Activated naive CD4-positive, alpha-beta T cell treated with anti-CD3 and anti-CD28 coated beads for 36 hours (primary cell): ENCODE data around the gene ADAM12. TPM values are rescaled to one million over a fixed set of nuclear protein-coding genes. Genes with fewer than 3 reads are reported as not detected.

Experiments used
- CTCF ChIA-PET: fragments of 350-600 bp; sonication (Branson Sonifier 250); formaldehyde crosslinking; loops from one replicate; lab custom pipeline; 2021; ENCODE audit warnings: antibody characterized with exemption; lab: Charles Lee
- DNase-seq: peaks from one replicate; pipeline ENCODE4 v3.0.0-alpha.2; 2020
- H3K27ac Mint-ChIP-seq: one replicate; pipeline ENCODE4 v1.8.0; 2021; ENCODE audit warnings: mild to moderate bottlenecking, mixed read lengths
- H3K27me3 Mint-ChIP-seq: one replicate; pipeline ENCODE4 v1.8.0; 2021; ENCODE audit warnings: low read depth, mixed read lengths
- H3K36me3 Mint-ChIP-seq: one replicate; pipeline ENCODE4 v1.8.0; 2021; ENCODE audit warnings: low read depth, mixed read lengths
- H3K4me1 Mint-ChIP-seq: one replicate; pipeline ENCODE4 v1.8.0; 2021; ENCODE audit warnings: low read depth, mixed read lengths
- H3K4me3 Mint-ChIP-seq: one replicate; pipeline ENCODE4 v1.8.0; 2021; ENCODE audit warnings: mild to moderate bottlenecking, moderate library complexity, mixed read lengths
- H3K9me3 Mint-ChIP-seq: one replicate; pipeline ENCODE4 v1.8.0; 2021; ENCODE audit warnings: mixed read lengths
- intact Hi-C: fragments of 100-400 bp; cut with micrococcal nuclease; formaldehyde crosslinking; loops from one replicate; pipeline ENCODE4 v1.15.1; 2023
- total RNA-seq, 2 experiments: library from RNA; stranded (reverse); gene quantifications; one replicate each; pipeline ENCODE4 v1.2.3, GENCODE V29; 2021

ADAM12 gene
- not detected for total RNA-seq

DNA sequence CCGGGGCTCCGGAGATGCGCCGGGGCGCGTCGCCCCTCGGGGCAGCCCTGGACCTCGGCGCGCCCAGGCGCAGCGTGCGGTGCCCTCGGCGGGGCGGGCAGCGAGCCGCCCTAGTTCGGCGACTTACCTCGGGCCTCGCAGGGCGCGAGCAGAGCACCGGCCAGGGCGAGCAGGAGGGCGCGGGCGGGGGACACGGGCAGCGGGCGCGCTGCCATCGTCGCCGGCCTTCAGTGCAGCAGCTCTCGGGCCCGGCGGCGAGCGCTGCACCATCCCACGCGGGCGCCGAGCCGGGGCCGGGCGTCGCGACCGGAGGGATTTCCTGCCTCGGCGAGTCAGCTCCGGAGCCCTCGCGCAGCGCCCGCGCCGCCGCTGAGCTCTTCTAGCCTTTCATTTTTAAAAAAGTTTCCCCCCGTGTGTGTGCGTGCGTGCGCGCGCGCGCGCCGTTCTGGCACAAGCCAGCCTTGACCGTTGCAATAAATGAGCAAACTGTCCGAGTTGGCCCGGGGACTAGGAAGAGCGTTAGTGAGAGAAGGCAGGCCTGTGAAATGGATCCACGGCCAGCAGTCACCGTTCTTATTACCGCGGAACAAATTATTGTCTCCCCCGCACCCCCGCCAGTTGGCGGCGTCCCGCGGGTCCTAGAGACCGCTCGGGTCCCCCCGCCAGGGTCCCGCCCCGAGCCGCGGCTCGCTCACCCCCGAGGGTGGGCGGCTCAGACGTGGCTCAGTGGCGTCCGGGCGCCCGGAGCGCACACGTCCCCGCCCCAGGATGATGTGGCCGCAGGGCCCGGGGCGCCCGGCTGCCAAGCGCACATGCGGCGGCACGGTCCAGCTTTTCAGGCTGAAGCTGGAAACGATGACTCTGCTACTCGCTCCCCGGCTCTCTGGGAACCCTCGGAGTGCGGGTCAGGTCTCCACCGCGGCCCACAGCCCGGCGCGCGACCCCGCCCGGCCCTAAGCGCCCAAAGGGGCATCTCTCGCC, at the start of gene ADAM12:
TSS of gene ADAM12 (minus strand) at position 547 of the 981 bp plus-strand sequence. CDS start at position 215, 332 bp downstream.
- Mint-ChIP-seq H3K36me3 (peaks cover 1% of the 10 kb centered on the region), H3K27me3 (peaks cover 48% of the 10 kb centered on the region), H3K4me1 (peaks cover 5% of the 10 kb centered on the region), H3K4me3 (no peak within 1 kb of the TSS), H3K27ac (no peak within 1 kb of the TSS), H3K9me3 (peaks cover 3% of the 10 kb centered on the region)
- intact Hi-C loops: loop anchor here (1.0 kb wide), 1 partner anchor 406 kb away; no protein-coding TSS in a partner anchor
- CTCF ChIA-PET: no interaction called here
- no peak for DNase-seq

DNA sequence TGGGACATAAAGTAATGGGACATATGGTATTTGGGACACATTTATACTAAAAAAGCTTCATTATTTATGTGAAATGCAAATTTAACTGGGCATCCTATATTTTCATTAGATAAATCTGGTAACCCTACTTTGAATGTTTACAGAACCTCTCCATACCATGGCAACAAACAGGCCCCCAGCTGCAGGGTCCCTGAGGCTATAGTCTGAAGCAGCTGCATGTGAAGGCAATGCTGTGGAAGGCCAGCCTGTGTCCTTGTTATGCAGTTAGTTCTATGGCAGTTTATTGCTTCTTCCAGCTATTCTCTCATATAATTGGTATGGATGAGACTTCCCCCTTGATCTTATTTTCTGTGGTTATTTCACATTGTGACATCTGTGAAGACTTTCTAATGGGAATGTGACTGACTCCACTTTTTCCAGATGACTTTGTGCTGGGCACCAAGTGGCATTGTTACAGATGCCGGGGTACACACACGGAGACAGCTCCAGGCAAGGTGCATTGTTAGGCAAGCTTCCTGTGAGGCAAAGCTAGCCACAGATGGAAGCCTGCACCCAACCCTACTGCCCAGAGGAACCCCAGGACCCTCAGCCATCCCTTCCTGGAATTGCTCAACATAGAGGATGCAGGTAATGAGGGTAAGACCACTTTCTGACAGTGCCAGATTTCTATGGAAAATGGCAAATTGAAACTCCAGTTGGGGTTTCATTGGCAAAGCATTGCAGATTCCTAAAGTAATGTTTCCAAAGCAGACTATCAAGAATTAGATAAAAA, 49.5 kb upstream of the ADAM12 start:
- no peaks in the 10 kb centered on the region for H3K4me1 Mint-ChIP-seq
- no peak overlapping the region for H3K4me3 Mint-ChIP-seq
- DNase-seq: no peak
- no peaks in the 10 kb centered on the region for H3K9me3 Mint-ChIP-seq
- no peak overlapping the region for H3K27ac Mint-ChIP-seq
- CTCF ChIA-PET: no interaction called here
- H3K27me3 Mint-ChIP-seq: peaks cover 3% of the 10 kb centered on the region
- no peaks in the 10 kb centered on the region for H3K36me3 Mint-ChIP-seq
- intact Hi-C loops: no loop called here

DNA sequence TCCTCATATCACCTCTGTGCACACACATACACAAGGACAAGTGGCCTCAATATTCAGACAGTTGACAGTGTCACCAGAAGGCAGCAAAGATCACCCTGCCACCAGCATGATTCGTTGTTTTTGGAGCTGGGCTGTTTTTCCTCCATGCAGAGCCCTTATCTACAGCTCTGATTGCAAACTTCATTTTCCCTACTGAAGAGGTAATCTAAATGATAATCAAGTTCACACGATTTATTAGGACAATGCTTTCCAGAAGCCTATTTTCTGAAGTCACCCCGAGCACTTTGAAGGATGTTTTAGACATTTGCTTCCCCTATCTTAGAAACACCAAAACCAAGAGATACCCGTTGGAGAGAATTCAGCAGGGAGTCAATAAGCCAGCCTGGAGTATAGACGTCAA, 46.0 kb upstream of the ADAM12 start:
- Mint-ChIP-seq H3K27me3 (peaks cover 3% of the 10 kb centered on the region), H3K36me3 (no peaks in the 10 kb centered on the region), H3K27ac (no peak overlapping the region), H3K9me3 (no peaks in the 10 kb centered on the region), H3K4me3 (no peak overlapping the region), H3K4me1 (no peaks in the 10 kb centered on the region)
- CTCF ChIA-PET: no interaction called here
- DNase-seq: no peak
- intact Hi-C loops: no loop called here

DNA sequence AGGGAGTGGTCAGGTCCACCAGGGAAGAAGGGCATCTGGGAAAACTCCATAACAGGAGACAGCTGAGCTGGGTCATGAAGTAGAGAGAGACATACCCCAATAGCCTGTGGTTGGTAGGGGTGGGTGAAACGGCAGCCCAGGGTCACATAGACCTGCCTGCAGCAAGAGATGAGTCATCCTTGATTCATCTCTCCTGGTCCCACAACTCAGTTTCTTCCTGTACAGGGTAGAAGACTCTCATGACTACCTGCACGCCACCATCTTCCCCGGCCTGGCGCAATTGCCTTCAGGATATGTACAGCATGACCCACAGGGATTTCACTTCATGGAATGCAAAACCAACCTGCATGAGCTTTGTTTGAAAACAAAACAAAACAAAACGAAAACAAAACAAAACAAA, 45.1 kb upstream of the ADAM12 start:
- no peak overlapping the region for H3K4me3 Mint-ChIP-seq
- intact Hi-C loops: no loop called here
- no peak overlapping the region for H3K27ac Mint-ChIP-seq
- H3K4me1 Mint-ChIP-seq: no peaks in the 10 kb centered on the region
- no peak for DNase-seq
- no peaks in the 10 kb centered on the region for H3K36me3 Mint-ChIP-seq
- CTCF ChIA-PET: no interaction called here
- H3K9me3 Mint-ChIP-seq: no peaks in the 10 kb centered on the region
- peaks cover 3% of the 10 kb centered on the region for H3K27me3 Mint-ChIP-seq

GRCh38 chr10:126432507-126432906, 44.2 kb upstream of the ADAM12 start:
- CTCF ChIA-PET: no interaction called here
- Mint-ChIP-seq H3K27ac (no peak overlapping the region), H3K36me3 (no peaks in the 10 kb centered on the region), H3K9me3 (no peaks in the 10 kb centered on the region), H3K27me3 (peaks cover 3% of the 10 kb centered on the region), H3K4me1 (no peaks in the 10 kb centered on the region), H3K4me3 (no peak overlapping the region)
- no peak for DNase-seq
- intact Hi-C loops: no loop called here

DNA sequence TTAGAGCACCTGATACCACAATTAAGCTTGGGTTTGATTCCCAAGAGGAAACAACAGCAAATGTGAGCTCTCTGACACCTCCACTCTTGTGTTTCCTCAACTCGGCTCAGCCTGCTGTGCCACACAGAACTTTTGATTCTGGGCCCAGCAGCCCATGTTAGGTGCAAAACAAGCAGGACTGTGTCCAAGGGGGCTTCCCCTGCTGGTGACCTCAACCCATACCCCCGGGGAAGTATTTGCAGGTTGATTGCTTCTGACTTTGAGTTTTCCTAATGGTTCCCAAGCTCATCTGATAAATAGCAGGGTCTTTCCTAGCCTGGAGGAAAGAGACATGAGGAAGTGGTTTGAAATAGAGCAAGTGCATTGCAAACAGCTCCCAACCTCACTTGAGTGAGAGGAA, 43.5 kb upstream of the ADAM12 start:
- H3K27me3 Mint-ChIP-seq: peaks cover under 1% of the 10 kb centered on the region

GRCh38 chr10:126430512-126430911, 42.2 kb upstream of the ADAM12 start:
- H3K27ac Mint-ChIP-seq: no peak overlapping the region
- H3K36me3 Mint-ChIP-seq: no peaks in the 10 kb centered on the region
- peaks cover 6% of the 10 kb centered on the region for H3K27me3 Mint-ChIP-seq
- CTCF ChIA-PET: no interaction called here
- H3K9me3 Mint-ChIP-seq: peaks cover 2% of the 10 kb centered on the region
- H3K4me1 Mint-ChIP-seq: no peaks in the 10 kb centered on the region
- no peak for DNase-seq
- intact Hi-C loops: no loop called here
- no peak overlapping the region for H3K4me3 Mint-ChIP-seq

More for the DNA sequence above, 43.5 kb upstream of the ADAM12 start:
- DNase-seq: no peak
- Mint-ChIP-seq H3K27ac (no peak overlapping the region), H3K36me3 (no peaks in the 10 kb centered on the region), H3K9me3 (no peaks in the 10 kb centered on the region), H3K4me3 (no peak overlapping the region), H3K4me1 (no peaks in the 10 kb centered on the region)
- CTCF ChIA-PET: no interaction called here
- intact Hi-C loops: no loop called here

DNA sequence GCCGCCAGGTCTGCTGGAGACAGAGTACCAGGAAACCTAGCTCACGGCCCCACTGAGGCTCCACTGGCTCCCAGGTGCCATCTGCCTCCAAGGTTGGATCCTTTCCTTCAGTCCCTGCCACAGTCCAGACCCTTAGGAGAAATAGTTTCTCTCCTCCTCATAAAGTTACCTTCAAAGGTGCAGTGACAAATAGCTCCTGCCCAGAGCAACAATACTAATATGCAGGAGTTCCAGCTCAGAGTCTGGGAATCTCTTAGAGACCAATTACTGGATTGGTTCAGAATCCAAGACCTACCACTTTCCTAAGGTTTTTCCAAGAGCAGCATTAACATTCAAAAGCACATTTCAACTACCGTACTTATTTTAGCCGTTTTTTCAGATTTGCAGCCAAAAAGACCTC, 41.0 kb upstream of the ADAM12 start:
- Mint-ChIP-seq H3K27me3 (peaks cover 6% of the 10 kb centered on the region), H3K9me3 (peaks cover 4% of the 10 kb centered on the region), H3K36me3 (no peaks in the 10 kb centered on the region), H3K4me1 (no peaks in the 10 kb centered on the region), H3K4me3 (no peak overlapping the region), H3K27ac (no peak overlapping the region)
- intact Hi-C loops: no loop called here
- CTCF ChIA-PET: no interaction called here
- DNase-seq: no peak

GRCh38 chr10:126425489-126426065, 37.3 kb upstream of the ADAM12 start:
- intact Hi-C loops: no loop called here
- no peak overlapping the region for H3K27ac Mint-ChIP-seq
- H3K4me3 Mint-ChIP-seq: no peak overlapping the region
- peaks cover 6% of the 10 kb centered on the region for H3K27me3 Mint-ChIP-seq
- no peaks in the 10 kb centered on the region for H3K36me3 Mint-ChIP-seq
- H3K4me1 Mint-ChIP-seq: no peaks in the 10 kb centered on the region
- CTCF ChIA-PET: no interaction called here
- peaks cover 16% of the 10 kb centered on the region for H3K9me3 Mint-ChIP-seq
- DNase-seq: no peak

- Mint-ChIP-seq H3K36me3 (no peaks in the 10 kb centered on the region), H3K4me3 (no peak overlapping the region), H3K27ac (no peak overlapping the region), H3K4me1 (no peaks in the 10 kb centered on the region), H3K9me3 (peaks cover 16% of the 10 kb centered on the region), H3K27me3 (peaks cover 6% of the 10 kb centered on the region)
- intact Hi-C loops: no loop called here
- DNase-seq: no peak
- CTCF ChIA-PET: no interaction called here
Measured at GRCh38 chr10:126425032-126425431, 36.8 kb upstream of the ADAM12 start.

DNA sequence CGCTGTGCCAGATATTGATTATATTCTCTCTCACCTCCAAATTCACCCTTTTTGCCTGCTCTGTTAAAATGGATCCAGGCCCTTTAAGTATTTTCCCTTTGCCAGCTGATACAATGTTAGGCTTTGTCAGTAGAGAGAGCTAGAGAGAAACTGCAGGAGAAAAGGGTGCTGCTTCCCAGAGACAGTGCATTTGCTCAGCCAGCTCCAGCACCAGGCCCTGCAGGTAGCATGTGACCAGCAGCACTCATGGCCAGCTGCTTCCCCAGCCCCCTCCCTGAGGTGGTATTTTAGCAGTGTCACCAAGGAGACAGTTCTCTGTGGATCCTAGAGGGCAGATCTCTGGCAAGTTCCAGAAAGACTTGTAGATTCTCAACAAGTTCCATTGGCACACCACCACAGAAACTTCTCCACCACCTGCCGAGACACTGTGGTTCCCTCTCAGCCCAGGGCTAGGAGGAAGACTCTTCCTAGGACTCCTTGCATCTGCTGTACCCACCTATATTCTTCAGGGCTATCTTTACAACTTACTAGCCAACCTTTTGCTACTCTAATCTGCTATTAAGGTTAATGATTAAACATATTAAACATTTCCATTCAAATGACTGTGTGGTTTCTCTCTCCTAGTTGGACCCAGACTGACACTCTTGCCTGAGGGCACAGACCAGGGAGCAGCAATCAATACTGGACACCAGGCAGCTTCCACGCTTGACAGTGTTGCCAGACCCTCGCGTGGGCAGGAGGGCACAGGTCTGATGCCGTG, 35.6 kb upstream of the ADAM12 start:
- no peaks in the 10 kb centered on the region for H3K36me3 Mint-ChIP-seq
- intact Hi-C loops: no loop called here
- peaks cover 6% of the 10 kb centered on the region for H3K27me3 Mint-ChIP-seq
- no peak overlapping the region for H3K27ac Mint-ChIP-seq
- no peak for DNase-seq
- H3K9me3 Mint-ChIP-seq: peaks cover 22% of the 10 kb centered on the region
- CTCF ChIA-PET: no interaction called here
- no peak overlapping the region for H3K4me3 Mint-ChIP-seq
- no peaks in the 10 kb centered on the region for H3K4me1 Mint-ChIP-seq

DNA sequence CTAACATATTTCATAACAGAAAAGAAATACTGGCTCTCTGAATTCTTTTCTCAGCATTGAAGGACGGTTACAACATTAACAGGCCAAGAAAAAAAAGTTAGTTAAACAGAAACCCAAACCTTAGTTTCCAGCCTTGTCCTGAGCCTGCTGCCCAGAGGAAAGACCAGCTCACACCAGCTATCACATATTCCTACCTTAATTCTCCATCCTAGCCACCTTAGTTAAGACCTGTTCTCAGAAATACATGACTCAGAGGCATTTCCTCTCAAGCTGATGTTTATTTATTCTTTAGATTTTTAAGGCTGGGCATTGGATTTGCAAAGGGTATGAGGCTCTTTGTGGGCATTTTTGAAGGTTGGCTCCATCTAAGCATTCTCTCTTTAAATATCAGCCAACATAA, 34.3 kb upstream of the ADAM12 start:
- Mint-ChIP-seq H3K27me3 (peaks cover 6% of the 10 kb centered on the region), H3K36me3 (no peaks in the 10 kb centered on the region), H3K4me1 (no peaks in the 10 kb centered on the region), H3K9me3 (peaks cover 24% of the 10 kb centered on the region), H3K27ac (no peak overlapping the region), H3K4me3 (no peak overlapping the region)
- CTCF ChIA-PET: no interaction called here
- intact Hi-C loops: no loop called here
- no peak for DNase-seq
